Fibroblast of lung (primary cell): ENCODE results near the gene DEPDC1B. TPM values are rescaled to one million over a fixed set of nuclear protein-coding genes. Genes with fewer than 3 reads are reported as not detected.

Experiments used
- DNase-seq, 2 donors: peaks; one replicate each; pipeline versions ENCODE4 v3.0.0 to v3.0.0-alpha.2; 2010; ENCODE audit warnings: low read depth in 2 of 2
- H2AFZ ChIP-seq: 2 replicates; pipeline ENCODE4 v1.5.1; 2012; ENCODE audit warnings: low read length, control low read depth, inconsistent platforms
- H3K27ac ChIP-seq: 2 replicates; pipeline ENCODE4 v1.5.1; 2011; ENCODE audit warnings: low read length, control low read depth; ENCODE audit not compliant: insufficient read depth
- H3K27me3 ChIP-seq: 2 replicates; pipeline ENCODE4 v1.5.1; 2011; ENCODE audit warnings: mild to moderate bottlenecking, low read length; ENCODE audit not compliant: control insufficient read depth, insufficient read depth
- H3K36me3 ChIP-seq: 2 replicates; pipeline ENCODE4 v1.5.1; 2011; ENCODE audit warnings: low read length; ENCODE audit not compliant: control insufficient read depth, insufficient read depth
- H3K4me1 ChIP-seq: 2 replicates; pipeline ENCODE4 v1.5.1; 2011; ENCODE audit warnings: low read length; ENCODE audit not compliant: control insufficient read depth, insufficient read depth; ENCODE audit errors: extremely low read depth
- H3K4me2 ChIP-seq: 2 replicates; pipeline ENCODE4 v1.5.1; 2011; ENCODE audit warnings: low read length, control low read depth; ENCODE audit not compliant: insufficient read depth; ENCODE audit errors: extremely low read depth
- H3K4me3 ChIP-seq, 4 experiments: fragments of 200-600 bp in 1 of 4; sonication (generic) in 1 of 4; replicated peaks in 1 of 4; 2 replicates each; pipeline ENCODE4 v1.5.1; 2011 to 2016; ENCODE audit warnings: low read length in 4 of 4, low read depth in 3 of 4, mild to moderate bottlenecking in 3 of 4, control low read depth in 2 of 4, inconsistent platforms in 1 of 4, mixed read lengths in 1 of 4; ENCODE audit not compliant: insufficient read depth in 1 of 4; ENCODE audit errors: control extremely low read depth in 1 of 4
- H3K79me2 ChIP-seq: 2 replicates; pipeline ENCODE4 v1.5.1; 2012; ENCODE audit warnings: mild to moderate bottlenecking, low read length, inconsistent platforms; ENCODE audit not compliant: control insufficient read depth, insufficient read depth
- H3K9ac ChIP-seq: 2 replicates; pipeline ENCODE4 v1.5.1; 2011; ENCODE audit warnings: mild to moderate bottlenecking, low read length, control low read depth; ENCODE audit not compliant: insufficient read depth
- H3K9me3 ChIP-seq: 2 replicates; pipeline ENCODE4 v1.5.1; 2012; ENCODE audit warnings: low read depth, low read length; ENCODE audit not compliant: control insufficient read depth, insufficient read depth
- H4K20me1 ChIP-seq: 2 replicates; pipeline ENCODE4 v1.5.1; 2011; ENCODE audit warnings: low read length; ENCODE audit not compliant: control insufficient read depth, insufficient read depth; ENCODE audit errors: extremely low read depth
- EZH2 ChIP-seq: IDR thresholded peaks from 2 replicates; pipeline ENCODE4 v1.5.1; 2012; ENCODE audit warnings: low read length, control low read depth, mild to moderate bottlenecking; ENCODE audit errors: missing control alignments
- polyA plus RNA-seq, 2 donors: library from polyadenylated mRNA; depleted of rRNA in 1 of 2; stranded (reverse) in 1 of 2; unstranded in 1 of 2; fragments of >200 nt; gene quantifications; 2 replicates each; pipeline ENCODE4 v1.2.1, GENCODE V29; 2011 to 2012; ENCODE audit warnings: missing spikeins in 1 of 2
- total RNA-seq: library from RNA; depleted of rRNA; stranded (reverse); fragments of >200 nt; gene quantifications from 2 replicates; pipeline ENCODE4 v1.2.1, GENCODE V29; 2014
- TF ChIP-seq, protein P1 (sequence below), 2 donors: IDR thresholded peaks in 1 of 2; conservative IDR thresholded peaks in 1 of 2; 1 replicate in 1 of 2; 2 replicates in 1 of 2; pipeline ENCODE4 v1.5.1; 2011 to 2012; ENCODE audit warnings: low read length in 2 of 2, control low read depth in 1 of 2, inconsistent platforms in 1 of 2, low read depth in 1 of 2, mild to moderate bottlenecking in 1 of 2

DEPDC1B gene
- total and polyA plus RNA-seq, 2 donors (not counting 1 experiment from before 2014, with no cell fraction given), result 2.5 to 3.2 TPM

DNA sequence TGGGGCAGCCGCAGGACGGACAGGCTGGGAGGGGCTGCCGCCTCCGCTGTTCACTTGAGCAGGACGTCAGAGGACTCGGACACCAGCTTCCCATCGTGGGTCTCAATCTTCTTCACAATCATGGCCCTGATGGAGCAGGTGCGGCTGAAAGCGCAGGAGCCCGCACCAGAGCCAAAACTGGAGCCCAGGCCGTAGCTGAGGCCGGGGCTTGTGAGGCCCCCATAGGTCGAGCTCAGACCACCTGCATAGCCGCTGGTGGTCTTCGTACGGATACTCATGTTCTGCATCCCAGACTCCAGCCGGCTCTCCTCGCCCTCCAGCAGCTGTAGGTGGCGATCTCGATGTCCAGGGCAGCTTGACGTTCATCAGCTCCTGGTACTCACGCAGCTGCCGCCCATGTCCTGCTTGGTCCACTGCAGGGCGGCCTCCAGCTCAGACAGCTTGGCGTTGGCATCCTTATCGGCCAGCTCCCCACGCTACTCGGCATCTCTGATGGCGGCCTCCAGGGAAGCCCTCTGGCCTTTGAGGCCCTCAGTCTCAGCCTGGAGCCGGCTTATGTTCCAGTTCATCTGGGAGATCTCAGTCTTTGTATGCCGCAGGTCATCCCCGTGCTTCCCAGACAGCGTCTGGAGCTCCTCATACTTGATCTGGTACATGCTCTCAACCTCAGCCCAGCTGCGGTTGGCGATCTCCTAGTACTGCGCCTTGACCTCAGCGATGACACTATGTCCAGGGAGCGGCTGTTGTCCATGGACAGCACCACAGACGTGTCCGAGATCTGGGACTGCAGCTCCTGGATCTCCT is 43.7 kb upstream of the DEPDC1B start:
- no peak for DNase-seq
- Histone ChIP-seq H3K9ac (no peak overlapping the region), H2AFZ (no peak overlapping the region)

DNA sequence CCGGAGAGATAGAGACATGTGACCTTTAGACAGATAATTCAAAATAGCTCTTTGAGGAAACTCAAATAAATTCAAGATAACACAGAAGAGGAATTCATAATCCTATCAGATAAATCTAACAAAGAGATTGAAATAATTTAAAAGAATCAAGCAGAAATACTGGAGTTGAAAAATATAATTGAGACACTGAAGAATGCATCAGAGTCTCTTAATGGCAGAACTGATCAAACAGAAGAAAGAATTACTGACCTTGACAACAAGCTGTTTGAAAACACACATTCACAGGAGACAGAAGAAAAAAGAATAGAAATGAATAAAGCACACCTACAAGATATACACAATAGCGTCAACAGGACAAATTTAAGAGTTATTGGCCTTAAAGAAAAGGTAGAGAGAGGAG is 40.4 kb upstream of the DEPDC1B start:
- H3K27me3 ChIP-seq, result no peaks in the 10 kb centered on the region
- H2AFZ ChIP-seq, result no peak overlapping the region
- H3K36me3 ChIP-seq, result no peaks in the 10 kb centered on the region
- H3K9ac ChIP-seq, result no peak overlapping the region
- H3K9me3 ChIP-seq, result no peaks in the 10 kb centered on the region
- no peaks in the 10 kb centered on the region for H3K79me2 ChIP-seq
- no peaks in the 10 kb centered on the region for H3K4me1 ChIP-seq
- no peak for DNase-seq
- H3K4me2 ChIP-seq, result no peak overlapping the region
- no peak overlapping the region for H3K4me3 ChIP-seq
- H3K27ac ChIP-seq, result no peak overlapping the region
- H4K20me1 ChIP-seq, result no peaks in the 10 kb centered on the region
- TF ChIP-seq, protein P1, sequence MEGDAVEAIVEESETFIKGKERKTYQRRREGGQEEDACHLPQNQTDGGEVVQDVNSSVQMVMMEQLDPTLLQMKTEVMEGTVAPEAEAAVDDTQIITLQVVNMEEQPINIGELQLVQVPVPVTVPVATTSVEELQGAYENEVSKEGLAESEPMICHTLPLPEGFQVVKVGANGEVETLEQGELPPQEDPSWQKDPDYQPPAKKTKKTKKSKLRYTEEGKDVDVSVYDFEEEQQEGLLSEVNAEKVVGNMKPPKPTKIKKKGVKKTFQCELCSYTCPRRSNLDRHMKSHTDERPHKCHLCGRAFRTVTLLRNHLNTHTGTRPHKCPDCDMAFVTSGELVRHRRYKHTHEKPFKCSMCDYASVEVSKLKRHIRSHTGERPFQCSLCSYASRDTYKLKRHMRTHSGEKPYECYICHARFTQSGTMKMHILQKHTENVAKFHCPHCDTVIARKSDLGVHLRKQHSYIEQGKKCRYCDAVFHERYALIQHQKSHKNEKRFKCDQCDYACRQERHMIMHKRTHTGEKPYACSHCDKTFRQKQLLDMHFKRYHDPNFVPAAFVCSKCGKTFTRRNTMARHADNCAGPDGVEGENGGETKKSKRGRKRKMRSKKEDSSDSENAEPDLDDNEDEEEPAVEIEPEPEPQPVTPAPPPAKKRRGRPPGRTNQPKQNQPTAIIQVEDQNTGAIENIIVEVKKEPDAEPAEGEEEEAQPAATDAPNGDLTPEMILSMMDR (conservative IDR thresholded peaks at IDR 0.05 in 1 of 2, IDR thresholded peaks at IDR 0.05 in 1 of 2; ENCODE audit: low read depth in 1 of 2, low read length in 2 of 2), result no peak
- no peak for TF ChIP-seq EZH2

More for the DNA sequence above, 43.7 kb upstream of the DEPDC1B start:
- Histone ChIP-seq H3K4me1 (no peaks in the 10 kb centered on the region), H3K79me2 (no peaks in the 10 kb centered on the region), H4K20me1 (no peaks in the 10 kb centered on the region), H3K27me3 (no peaks in the 10 kb centered on the region), H3K27ac (no peak overlapping the region), H3K4me2 (no peak overlapping the region), H3K9me3 (no peaks in the 10 kb centered on the region), H3K4me3 (no peak overlapping the region), H3K36me3 (no peaks in the 10 kb centered on the region)
- TF ChIP-seq, protein P1 (conservative IDR thresholded peaks at IDR 0.05 in 1 of 2, IDR thresholded peaks at IDR 0.05 in 1 of 2; ENCODE audit: low read depth in 1 of 2, low read length in 2 of 2), result no peak

DNA sequence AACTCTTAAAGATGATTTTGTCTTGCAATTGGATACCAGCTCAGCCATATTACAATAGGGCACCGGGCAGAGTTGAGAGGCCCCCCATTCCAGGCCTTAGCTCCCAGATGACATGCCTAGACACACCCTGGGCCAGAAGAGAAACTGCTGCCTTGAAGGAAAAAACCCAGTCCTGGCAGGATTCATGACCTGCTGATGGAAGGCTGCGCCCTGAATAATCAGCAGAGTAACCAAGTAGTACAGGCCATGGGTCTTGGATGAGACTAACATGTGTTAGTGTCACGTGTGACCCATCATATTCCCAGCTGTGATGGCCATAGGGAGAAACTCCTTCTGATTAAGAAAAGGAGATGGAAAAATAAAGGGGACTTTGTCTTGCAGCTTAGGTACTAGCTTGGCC is 39.0 kb upstream of the DEPDC1B start:
- Histone ChIP-seq H3K79me2 (no peaks in the 10 kb centered on the region), H3K4me1 (no peaks in the 10 kb centered on the region), H3K4me2 (no peak overlapping the region), H3K4me3 (no peak overlapping the region), H3K36me3 (no peaks in the 10 kb centered on the region), H3K27ac (no peak overlapping the region), H2AFZ (no peak overlapping the region), H3K9ac (no peak overlapping the region), H3K9me3 (no peaks in the 10 kb centered on the region), H3K27me3 (no peaks in the 10 kb centered on the region), H4K20me1 (no peaks in the 10 kb centered on the region)
- no peak for DNase-seq
- TF ChIP-seq, protein P1 (conservative IDR thresholded peaks at IDR 0.05 in 1 of 2, IDR thresholded peaks at IDR 0.05 in 1 of 2; ENCODE audit: low read depth in 1 of 2, low read length in 2 of 2), result no peak
- TF ChIP-seq EZH2, result no peak
